Kidney (tissue), 14 donors: Measurements from ENCODE around the gene EZH1. TPM values are rescaled to one million over a fixed set of nuclear protein-coding genes. Genes with fewer than 3 reads are reported as not detected.
"Not testable (repeated sequence)": the region's sequence is repeated elsewhere in the genome, so short reads cannot be mapped to it uniquely, and the experiment has no call there.

Experiments used
- DNase-seq, 5 donors: peaks; one replicate each; pipeline ENCODE4 v3.0.0-alpha.2; 2013 to 2020
- FAIRE-seq: peaks from 2 replicates; lab custom pipeline; 2012; peaks lifted over from hg19 to GRCh38; lab: Jason Lieb, UNC
- H3K27ac ChIP-seq, 2 donors: one replicate each; pipeline ENCODE4 v1.7.0; 2013; ENCODE audit warnings: low read depth in 2 of 2, low read length in 2 of 2, inconsistent platforms in 1 of 2
- H3K27me3 ChIP-seq: one replicate; pipeline ENCODE4 v1.7.1; 2013; ENCODE audit warnings: low read length, inconsistent platforms; ENCODE audit not compliant: control insufficient read depth, insufficient read depth
- H3K36me3 ChIP-seq, 3 donors: one replicate each; pipeline versions ENCODE4 v1.7.0 to v1.7.1; 2013; ENCODE audit warnings: low read length in 3 of 3, control low read depth in 1 of 3, inconsistent platforms in 1 of 3; ENCODE audit not compliant: insufficient read depth in 3 of 3, control insufficient read depth in 2 of 3
- H3K4me1 ChIP-seq, 3 donors: one replicate each; pipeline versions ENCODE4 v1.7.0 to v1.7.1; 2013; ENCODE audit warnings: low read length in 3 of 3, inconsistent platforms in 1 of 3, low read depth in 1 of 3; ENCODE audit not compliant: control insufficient read depth in 2 of 3, insufficient read depth in 2 of 3
- H3K4me3 ChIP-seq, 3 donors: one replicate each; pipeline versions ENCODE4 v1.7.0 to v1.8.1; 2013; ENCODE audit warnings: low read length in 3 of 3, control low read depth in 1 of 3, inconsistent platforms in 1 of 3
- H3K9ac ChIP-seq, 3 donors: one replicate each; pipeline versions ENCODE4 v1.7.0 to v1.7.1; 2013; ENCODE audit warnings: low read length in 3 of 3, control low read depth in 1 of 3, inconsistent platforms in 1 of 3
- H3K9me3 ChIP-seq, 3 donors: one replicate each; pipeline versions ENCODE4 v1.7.0 to v1.7.1; 2013; ENCODE audit warnings: low read length in 3 of 3, control low read depth in 1 of 3, inconsistent platforms in 1 of 3; ENCODE audit not compliant: control insufficient read depth in 2 of 3, insufficient read depth in 1 of 3
- intact Hi-C: fragments of 100-400 bp; cut with DNase I; formaldehyde crosslinking; loops from one replicate; pipeline ENCODE4 v1.11.1; 2022
- polyA plus RNA-seq: library from polyadenylated mRNA; stranded (reverse); fragments of 350-450 nt; fragmentation: Illumina TruSeq; extraction: RNeasy Lipid Tissue Mini Kit (QIAGEN cat#74804); gene quantifications from one replicate; pipeline ENCODE4 v1.2.3, GENCODE V29; 2014; ENCODE audit warnings: low read depth, low replicate concordance; ENCODE audit not compliant: insufficient read depth
- total RNA-seq: library from RNA; stranded (reverse); fragmentation: NEBNext Ultra II Directional; extraction: Animal tissue kit (Norgen Biotek cat#: 25700); gene quantifications from one replicate; pipeline ENCODE4 v1.2.1, GENCODE V29; 2021
- TF ChIP-seq, protein P1 (sequence below): IDR thresholded peaks from 3 replicates; pipeline ENCODE4 v1.5.1; 2012; ENCODE audit warnings: mild to moderate bottlenecking, moderate library complexity, borderline replicate concordance; ENCODE audit not compliant: insufficient read depth; ENCODE audit errors: extremely low read depth
- donor health status: control.
- donor health status: control.
- donor health status: control.
- donor health status: control.
- donor health status: control.
- donor health status: DM: yes; HTN: yes; CAD: no.
- donor health status: Normal renal cell carcinoma (clear cell type).

The EZH1 gene
- total and polyA plus RNA-seq, 2 donors from 2014 or later = 20.8 to 59.2 TPM

DNA sequence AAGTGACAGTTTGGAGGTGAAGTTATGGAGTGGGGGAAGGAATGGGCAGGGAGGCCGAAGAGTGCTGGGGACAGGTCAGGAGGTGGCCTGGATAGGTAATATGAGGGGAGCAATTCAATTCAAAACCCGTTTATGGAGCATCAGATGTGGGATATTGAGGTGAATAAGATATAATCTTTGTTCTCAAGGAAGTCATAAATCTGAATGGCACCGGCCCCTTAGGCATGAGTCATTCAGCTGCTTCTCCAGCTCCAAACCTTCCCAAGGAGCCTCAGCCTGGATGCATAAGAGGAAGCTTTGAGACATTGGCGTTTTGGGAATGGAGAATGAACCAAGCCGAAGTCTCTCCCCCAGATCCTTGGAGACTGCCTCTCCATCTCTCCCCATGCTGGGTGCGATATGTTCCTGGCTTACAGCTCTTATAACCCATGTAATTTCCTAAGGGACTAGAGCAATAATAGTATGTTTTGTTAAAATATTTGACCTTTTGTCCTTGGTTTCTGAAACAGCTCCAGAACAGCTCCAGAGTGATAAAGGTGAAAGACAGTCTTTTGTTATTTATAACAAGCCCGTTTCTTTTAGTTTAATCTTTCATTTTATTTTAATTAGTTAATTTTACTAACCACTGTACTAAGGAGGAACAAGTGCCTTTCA, 84.0 kb downstream of the EZH1 start:
- DNase-seq (no peak), FAIRE-seq (no peak)
- TF ChIP-seq, protein P1, sequence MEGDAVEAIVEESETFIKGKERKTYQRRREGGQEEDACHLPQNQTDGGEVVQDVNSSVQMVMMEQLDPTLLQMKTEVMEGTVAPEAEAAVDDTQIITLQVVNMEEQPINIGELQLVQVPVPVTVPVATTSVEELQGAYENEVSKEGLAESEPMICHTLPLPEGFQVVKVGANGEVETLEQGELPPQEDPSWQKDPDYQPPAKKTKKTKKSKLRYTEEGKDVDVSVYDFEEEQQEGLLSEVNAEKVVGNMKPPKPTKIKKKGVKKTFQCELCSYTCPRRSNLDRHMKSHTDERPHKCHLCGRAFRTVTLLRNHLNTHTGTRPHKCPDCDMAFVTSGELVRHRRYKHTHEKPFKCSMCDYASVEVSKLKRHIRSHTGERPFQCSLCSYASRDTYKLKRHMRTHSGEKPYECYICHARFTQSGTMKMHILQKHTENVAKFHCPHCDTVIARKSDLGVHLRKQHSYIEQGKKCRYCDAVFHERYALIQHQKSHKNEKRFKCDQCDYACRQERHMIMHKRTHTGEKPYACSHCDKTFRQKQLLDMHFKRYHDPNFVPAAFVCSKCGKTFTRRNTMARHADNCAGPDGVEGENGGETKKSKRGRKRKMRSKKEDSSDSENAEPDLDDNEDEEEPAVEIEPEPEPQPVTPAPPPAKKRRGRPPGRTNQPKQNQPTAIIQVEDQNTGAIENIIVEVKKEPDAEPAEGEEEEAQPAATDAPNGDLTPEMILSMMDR = no peak
- Histone ChIP-seq H3K27ac (no peak overlapping the region), H3K36me3 (peaks cover 0 to 3% (median 3%) of the 10 kb centered on the region in 3 donors), H3K4me1 (peaks cover 0 to 8% (median 6%) of the 10 kb centered on the region in 3 donors), H3K4me3 (no peak overlapping the region), H3K9ac (no peak overlapping the region), H3K9me3 (no peaks in the 10 kb centered on the region), H3K27me3 (no peaks in the 10 kb centered on the region)
- intact Hi-C loops = no loop called here

DNA sequence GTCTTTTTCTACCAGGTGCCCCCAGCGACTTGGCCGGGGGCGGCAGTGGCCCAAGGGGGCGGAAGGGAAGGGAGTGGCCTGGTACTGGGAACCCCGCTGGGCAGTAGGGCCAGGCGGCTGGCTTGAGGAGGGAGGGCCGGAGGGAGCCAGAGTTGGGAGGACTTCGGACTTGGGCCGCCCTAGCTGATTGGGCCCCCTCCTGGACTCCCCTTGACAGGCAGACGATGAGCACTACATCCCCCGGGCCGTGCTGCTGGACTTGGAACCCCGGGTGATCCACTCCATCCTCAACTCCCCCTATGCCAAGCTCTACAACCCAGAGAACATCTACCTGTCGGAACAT, 84.9 kb downstream of the EZH1 start:
- DNase-seq, H3K36me3 ChIP-seq, H3K9me3 ChIP-seq, H3K9ac ChIP-seq, intact Hi-C loops, H3K27me3 ChIP-seq, H3K27ac ChIP-seq, H3K4me1 ChIP-seq, FAIRE-seq: not testable (repeated sequence)
- H3K4me3 ChIP-seq = peak overlapping the region in 1 of 3 donors; percentile 61

DNA sequence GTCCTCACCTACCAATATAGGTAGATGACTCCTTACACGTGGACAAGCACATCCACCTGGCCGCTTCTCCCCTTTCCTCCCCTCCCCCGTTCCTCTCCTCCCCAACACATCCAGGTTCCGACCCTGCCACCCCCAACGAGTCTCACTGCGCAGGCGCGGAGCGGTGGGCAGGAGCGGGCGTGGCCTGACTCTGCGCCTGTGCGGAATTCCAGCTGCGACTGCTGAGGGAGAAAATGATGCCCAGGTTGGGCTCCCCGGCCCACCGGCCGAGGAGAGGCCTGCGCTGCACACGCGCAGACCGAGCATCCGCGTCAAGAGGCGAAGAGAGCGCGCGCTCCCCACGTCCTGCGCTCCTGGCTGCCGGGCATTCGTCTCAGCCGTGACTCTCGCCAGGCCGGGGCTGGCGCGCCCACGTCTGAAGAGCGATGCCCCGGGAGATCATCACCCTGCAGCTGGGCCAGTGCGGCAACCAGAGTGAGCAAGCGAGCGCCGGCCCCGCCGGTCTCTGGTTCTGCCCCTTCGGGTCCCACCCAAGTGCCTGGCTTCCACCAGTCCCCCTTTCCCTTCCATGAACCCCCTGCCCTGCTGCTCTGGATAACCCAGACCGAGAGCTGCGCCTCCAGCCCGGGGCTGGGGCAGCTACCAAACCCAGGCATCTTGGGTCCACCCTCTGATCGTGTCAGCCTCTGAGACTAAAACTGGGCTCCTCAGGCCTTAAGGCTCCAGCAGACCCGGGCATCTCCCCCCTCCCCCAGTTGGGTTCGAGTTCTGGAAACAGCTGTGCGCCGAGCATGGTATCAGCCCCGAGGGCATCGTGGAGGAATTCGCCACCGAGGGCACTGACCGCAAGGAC, 85.5 kb downstream of the EZH1 start, which contains the start of gene TUBG2:
Gene TUBG2 (plus strand): TSS at position 206 of the 853 bp plus-strand sequence. CDS start 220 bp downstream, at position 426.
- Histone ChIP-seq H3K4me3 (peak within 1 kb of the TSS; percentile 61 to 87 (median 85)), H3K27me3 (no peaks in the 10 kb centered on the region), H3K36me3 (peaks cover 0 to 3% (median 3%) of the 10 kb centered on the region in 3 donors), H3K27ac (peak within 1 kb of the TSS; percentile 45 to 82), H3K9me3 (no peaks in the 10 kb centered on the region), H3K4me1 (peaks cover 0 to 9% (median 8%) of the 10 kb centered on the region in 3 donors), H3K9ac (peak within 1 kb of the TSS; percentile 37 to 75 (median 50))
- TF ChIP-seq, protein P1 = no peak
- peak; percentile 96 to 98 (median 97) for DNase-seq
- intact Hi-C loops = no loop called here
- FAIRE-seq = no peak
